Stimulated activated CD4-positive, alpha-beta T cell treated with anti-CD3 and anti-CD28 coated beads, Interleukin-1b, Interleukin-23, amount 100 ng/mL, for 48 hours (primary cell): ENCODE measurements around the gene NT5C.

ENCODE experiments used
- DNase-seq: peaks from one replicate; pipeline ENCODE4 v3.0.0-alpha.2; 2020

Gene NT5C

DNA sequence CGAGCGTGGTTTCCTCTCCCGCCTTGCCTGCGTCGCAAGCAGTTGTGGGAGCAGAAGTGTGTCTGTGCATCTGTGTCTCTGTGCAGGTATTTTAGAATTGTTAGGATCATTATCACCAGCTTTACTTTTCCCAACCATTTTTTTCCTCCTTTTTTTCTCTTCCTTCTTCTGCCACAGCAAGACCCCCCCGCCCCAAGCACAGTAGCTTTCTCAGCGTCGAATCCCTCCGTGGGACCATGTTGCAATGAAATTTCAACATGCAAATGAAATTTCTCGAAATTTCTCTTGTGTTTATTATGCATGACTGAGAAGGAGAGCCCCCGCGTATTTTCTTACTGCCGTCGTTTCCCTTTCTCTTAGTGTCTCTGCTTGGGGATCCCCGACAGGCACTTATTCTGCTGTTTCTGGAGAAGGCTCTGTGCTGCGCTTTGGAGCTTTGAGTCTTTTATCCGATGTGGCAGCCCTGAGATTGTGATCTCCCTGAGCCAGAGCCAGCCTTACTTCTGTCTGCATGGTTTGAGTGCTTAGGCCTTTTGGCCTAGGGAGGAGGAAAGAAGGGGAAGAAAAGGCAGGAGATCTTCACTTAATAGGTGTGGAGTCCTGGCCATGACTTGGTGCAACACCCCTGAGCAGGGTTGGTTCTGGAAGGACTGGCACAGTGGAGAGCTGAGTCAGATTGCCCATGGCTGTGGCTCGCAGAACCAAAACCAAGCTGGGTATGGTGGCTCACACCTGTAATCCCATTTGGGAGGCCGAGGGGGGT lies 16.8 kb downstream of the NT5C start:
- DNase-seq, result peak; percentile 16

- peak; percentile 90 for DNase-seq
These were observed 17.6 kb downstream of the NT5C start for GRCh38 chr17:75113798-75114551.

- DNase-seq, result no peak
These were observed 19.7 kb downstream of the NT5C start for GRCh38 chr17:75111777-75112335.

DNA sequence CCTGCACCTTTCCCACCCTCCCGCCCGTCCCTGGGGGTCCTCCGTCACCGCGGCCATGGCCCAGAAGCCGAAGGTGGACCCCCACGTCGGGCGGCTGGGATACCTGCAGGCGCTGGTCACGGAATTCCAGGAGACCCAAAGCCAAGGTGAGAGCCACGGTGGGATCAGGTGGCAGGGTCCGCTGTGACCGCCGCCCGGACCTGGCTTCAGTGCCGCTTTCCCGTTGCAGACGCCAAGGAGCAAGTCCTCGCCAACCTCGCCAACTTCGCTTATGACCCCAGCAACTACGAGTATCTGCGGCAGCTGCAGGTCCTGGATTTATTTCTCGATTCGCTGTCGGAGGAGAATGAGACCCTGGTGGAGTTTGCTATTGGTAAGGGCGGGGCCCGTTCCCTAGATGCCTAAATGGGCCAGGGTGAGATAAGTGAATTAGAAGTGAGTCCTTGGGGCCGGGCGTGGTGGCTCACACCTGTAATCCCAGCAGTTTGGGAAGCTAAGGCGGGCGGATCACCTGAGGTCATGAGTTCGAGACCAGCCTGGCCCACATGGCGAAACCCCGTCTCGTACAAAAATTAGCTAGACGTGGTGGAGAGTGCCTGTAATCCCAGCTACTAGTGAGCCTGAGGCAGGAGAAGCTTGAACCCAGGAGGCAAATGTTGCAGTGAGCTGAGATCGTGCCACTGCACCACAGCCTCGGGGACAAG lies 21.2 kb downstream of the NT5C start:
- DNase-seq, result no peak

- DNase-seq, result peak; percentile 90
These were observed 21.9 kb downstream of the NT5C start, which contains the start of gene ARMC7 for GRCh38 chr17:75109407-75110233. ARMC7 (plus strand) TSS chr17:75109969; CDS start chr17:75110289, 320 bp downstream.

DNA sequence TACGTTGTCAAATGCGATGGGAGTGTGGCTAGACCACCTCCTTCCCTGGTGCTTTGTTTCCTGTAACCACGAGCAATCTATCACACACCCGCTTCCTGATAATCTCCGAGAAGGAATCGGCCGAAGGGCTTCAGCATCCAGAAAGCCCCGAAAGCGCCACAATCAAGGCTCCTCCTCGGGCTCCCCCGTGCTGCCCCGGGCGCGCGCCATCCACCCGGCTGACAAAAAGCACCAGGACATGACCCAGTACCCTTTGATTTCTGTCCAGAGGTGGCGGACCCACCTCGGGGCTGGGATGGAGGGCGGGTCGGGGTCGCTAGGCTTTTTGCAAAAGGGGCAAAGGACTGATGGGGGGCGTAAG lies 22.5 kb downstream of the NT5C start:
- DNase-seq, result no peak

DNA sequence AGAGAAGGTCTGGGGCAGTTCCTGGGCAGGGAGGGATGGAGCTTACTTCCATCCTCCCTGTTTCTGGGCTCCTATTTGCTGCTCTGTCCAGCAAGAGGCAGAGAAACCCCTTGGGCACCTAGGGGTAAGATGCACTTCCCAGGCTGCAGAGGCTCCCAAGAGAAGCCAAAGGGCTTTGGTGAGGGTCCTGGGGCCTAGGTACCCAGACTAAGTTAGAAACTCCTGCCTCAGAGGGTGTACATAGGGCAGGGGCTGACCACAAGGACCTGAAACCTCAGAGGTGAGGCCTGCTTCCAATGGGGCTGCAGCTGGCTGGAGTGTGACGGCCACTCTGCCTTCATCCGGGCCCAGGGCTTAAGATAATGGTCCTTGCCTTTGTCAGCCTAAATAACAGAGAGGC lies 23.3 kb downstream of the NT5C start:
- DNase-seq, result no peak

DNA sequence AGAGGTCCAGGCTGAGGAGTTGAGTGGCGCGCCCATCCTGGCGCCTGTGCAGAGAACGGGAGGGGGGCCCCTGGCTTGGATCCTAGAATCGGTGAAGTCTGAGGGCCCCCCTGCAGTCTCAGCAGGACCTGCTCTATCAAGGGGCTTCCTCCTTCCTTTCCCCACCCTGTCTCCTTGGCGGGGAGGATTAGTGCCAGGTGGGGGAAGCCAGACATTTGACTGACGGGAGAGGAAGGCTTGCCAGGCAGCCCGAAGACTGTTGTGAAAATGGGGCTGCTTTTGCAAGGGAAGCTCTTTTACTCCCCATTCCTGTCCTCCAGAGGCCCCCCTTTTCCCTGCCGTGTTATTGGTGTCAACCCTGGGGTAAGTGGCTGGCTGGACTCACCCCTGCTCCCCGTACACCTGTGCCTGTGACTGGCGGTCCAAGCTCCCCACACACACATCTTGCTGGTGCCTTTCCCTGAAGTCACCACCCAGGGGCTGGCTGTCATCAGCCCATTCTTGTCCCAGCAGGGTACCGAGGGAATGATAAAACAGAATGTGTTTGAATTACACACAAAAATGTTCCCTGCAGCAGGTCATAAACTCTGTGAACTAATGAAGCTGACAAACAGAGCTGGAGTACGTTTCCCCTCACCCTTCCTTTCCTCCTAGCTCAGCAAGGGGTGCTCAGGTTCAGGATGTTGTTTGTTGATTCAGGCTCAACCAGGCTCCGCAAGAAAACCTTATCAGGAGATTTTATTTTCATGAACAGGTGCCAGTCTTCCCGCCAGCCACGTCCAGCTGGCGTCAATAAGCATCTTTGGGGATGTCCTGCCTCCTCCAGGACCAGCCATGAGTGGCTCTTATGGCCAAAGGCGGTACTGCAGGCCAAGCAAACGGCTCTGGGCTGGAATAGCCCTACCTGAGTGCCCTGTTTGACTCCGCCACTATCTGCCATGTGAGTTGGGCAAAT lies 26.1 kb downstream of the NT5C start:
- peak; percentile 19 for DNase-seq

GRCh38 chr17:75103601-75104554 lies 27.7 kb downstream of the NT5C start:
- no peak for DNase-seq

GRCh38 chr17:75102385-75102821 lies 29.1 kb downstream of the NT5C start:
- no peak for DNase-seq

- no peak for DNase-seq
These were observed 31.5 kb downstream of the NT5C start for GRCh38 chr17:75099881-75100595.

GRCh38 chr17:75098861-75099260 lies 32.7 kb downstream of the NT5C start:
- no peak for DNase-seq

DNA sequence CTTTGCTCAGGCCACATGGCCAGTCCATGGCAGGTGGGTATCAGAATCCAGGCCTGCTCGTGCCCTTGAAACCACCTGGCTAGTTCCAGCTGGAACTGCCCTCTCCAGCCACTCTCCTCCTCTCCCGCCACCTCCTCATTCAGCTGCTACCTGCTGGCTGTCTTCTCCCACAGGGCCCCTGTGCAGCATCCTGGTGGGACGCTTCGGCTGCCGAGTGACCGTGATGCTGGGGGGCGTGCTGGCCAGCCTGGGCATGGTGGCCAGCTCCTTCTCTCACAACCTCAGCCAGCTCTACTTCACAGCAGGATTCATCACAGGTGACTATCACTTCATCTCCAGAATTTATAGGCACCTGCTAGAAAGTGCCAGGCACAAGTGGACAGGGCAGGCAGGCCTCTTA lies 33.7 kb downstream of the NT5C start:
- no peak for DNase-seq

DNA sequence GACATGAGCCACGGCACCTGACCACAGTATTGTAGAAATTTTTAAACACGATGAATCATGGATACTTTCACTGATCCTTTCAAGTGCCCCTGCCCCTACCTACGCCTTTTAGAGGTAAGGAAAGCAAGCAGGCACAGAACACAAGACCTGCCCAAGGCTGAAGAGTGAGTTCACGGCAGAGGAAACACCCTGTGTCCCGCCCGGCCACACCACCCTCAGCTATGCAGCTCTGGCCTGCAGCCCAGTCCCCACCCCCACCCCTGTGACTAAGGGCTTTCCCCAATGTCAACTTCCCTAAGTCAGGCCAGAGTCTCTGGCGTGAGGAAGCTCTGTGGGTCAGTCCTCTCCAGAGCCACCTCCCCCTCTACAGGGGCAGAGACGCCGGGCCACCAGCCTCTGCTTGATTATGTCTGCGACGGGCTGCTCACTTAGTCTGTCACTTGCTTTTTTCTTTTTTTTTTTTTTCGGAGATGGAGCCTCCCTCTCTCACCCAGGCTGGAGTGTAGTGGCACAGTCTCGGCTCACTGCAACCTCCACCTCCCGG lies 35.4 kb downstream of the NT5C start:
- no peak for DNase-seq

GRCh38 chr17:75094871-75095399 lies 36.6 kb downstream of the NT5C start:
- no peak for DNase-seq

DNA sequence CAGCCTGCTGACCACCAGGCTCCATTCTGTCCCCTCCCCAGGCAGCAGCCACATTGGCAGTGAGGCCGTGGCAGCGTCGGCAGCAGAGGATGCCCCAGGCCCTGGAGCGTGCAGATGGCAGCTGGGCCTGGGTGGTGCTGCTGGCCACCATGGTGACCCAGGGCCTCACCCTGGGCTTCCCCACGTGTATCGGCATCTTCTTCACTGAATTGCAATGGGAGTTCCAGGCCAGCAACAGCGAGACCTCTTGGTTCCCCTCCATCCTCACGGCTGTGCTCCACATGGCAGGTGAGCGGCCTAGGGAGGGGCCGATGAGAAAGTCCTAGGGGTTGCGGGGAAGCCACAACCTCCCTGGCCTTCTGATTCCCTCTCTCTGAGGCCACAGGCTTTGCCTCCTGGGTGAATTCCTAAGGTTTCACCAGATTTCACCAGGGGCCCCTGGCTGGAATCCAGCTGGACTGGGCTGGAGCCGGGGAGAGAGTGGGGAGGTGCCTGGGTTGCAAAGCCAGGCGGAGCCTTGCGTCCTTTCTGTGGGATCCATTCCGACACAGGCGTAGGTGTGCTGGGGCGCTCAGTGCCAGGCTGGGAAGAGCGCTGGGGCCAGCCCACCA lies 37.9 kb downstream of the NT5C start:
- DNase-seq, result no peak

DNA sequence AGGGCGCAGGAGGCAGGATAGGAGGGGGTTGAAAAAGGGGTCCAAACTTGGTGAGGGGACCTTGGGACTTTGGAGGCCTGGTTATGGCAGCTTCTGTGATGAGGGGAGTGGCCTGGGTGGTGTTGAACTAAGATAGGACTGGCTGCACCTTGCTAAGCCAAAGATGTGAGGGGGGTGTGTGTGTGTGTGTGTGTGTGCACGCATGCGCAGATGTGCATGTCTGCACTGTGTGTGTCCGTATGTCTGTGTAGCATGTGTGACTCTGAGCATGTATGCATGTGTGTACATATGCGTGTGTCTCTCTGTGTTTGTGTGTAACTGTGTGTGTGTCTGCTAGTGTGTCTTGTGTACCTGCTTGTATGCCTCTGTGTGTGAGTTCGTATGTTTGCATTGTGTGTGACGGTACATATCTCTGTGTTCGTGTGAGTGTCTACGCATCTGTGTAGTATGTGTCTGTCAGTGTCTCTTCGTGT lies 39.7 kb downstream of the NT5C start:
- no peak for DNase-seq
